Mesendoderm (in vitro differentiated cells): ENCODE results near the gene ACOT7.

Experiments
- DNase-seq: peaks from one replicate; pipeline ENCODE4 v3.0.0; 2013
- H2AK5ac ChIP-seq: 2 replicates; pipeline ENCODE4 v1.6.1; 2013; ENCODE audit warnings: low read length, inconsistent platforms
- H2BK120ac ChIP-seq: 2 replicates; pipeline ENCODE4 v1.6.1; 2013; ENCODE audit warnings: low read depth, mild to moderate bottlenecking, low read length, moderate library complexity, mixed read lengths
- H2BK15ac ChIP-seq: replicated peaks from 2 replicates; pipeline ENCODE4 v1.6.1; 2013; ENCODE audit warnings: low read depth, mild to moderate bottlenecking, moderate library complexity
- H2BK5ac ChIP-seq: 2 replicates; pipeline ENCODE4 v1.6.1; 2013; ENCODE audit warnings: low read length, inconsistent platforms
- H3K18ac ChIP-seq: 2 replicates; pipeline ENCODE4 v1.6.1; 2013; ENCODE audit warnings: mild to moderate bottlenecking, low read length, mixed read lengths
- H3K23ac ChIP-seq: one replicate; pipeline ENCODE4 v1.6.1; 2013; ENCODE audit warnings: low read length
- H3K27ac ChIP-seq: 2 replicates; pipeline ENCODE4 v1.5.1; 2013; ENCODE audit warnings: low read depth, mild to moderate bottlenecking, inconsistent platforms, low read length, moderate library complexity
- H3K27me3 ChIP-seq: 2 replicates; pipeline ENCODE4 v1.6.1; 2013; ENCODE audit warnings: low read length, control low read depth, mild to moderate bottlenecking, inconsistent platforms; ENCODE audit not compliant: insufficient read depth, poor library complexity
- H3K36me3 ChIP-seq: 2 replicates; pipeline ENCODE4 v1.6.1; 2013; ENCODE audit warnings: low read length, inconsistent platforms; ENCODE audit not compliant: control insufficient read depth, insufficient read depth
- H3K4ac ChIP-seq: one replicate; pipeline ENCODE4 v1.6.1; 2013; ENCODE audit warnings: low read depth, mild to moderate bottlenecking, low read length, moderate library complexity
- H3K4me1 ChIP-seq: 2 replicates; pipeline ENCODE4 v1.6.1; 2013; ENCODE audit warnings: low read depth, low read length, inconsistent platforms; ENCODE audit not compliant: control insufficient read depth
- H3K4me2 ChIP-seq: 2 replicates; pipeline ENCODE4 v1.6.1; 2013; ENCODE audit warnings: low read length
- H3K4me3 ChIP-seq: 2 replicates; pipeline ENCODE4 v1.5.1; 2013; ENCODE audit warnings: mild to moderate bottlenecking, low read length
- H3K56ac ChIP-seq: one replicate; pipeline ENCODE4 v1.6.1; 2013; ENCODE audit warnings: low read length
- H3K79me1 ChIP-seq: 2 replicates; pipeline ENCODE4 v1.6.1; 2013; ENCODE audit warnings: low read length, inconsistent platforms
- H3K79me2 ChIP-seq: 2 replicates; pipeline ENCODE4 v1.6.1; 2013; ENCODE audit warnings: mild to moderate bottlenecking, low read length; ENCODE audit not compliant: control insufficient read depth, insufficient read depth
- H3K9ac ChIP-seq: 2 replicates; pipeline ENCODE4 v1.6.1; 2013; ENCODE audit warnings: low read length, inconsistent platforms
- H4K5ac ChIP-seq: one replicate; pipeline ENCODE4 v1.6.1; 2013; ENCODE audit warnings: low read length
- H4K8ac ChIP-seq: one replicate; pipeline ENCODE4 v1.6.1; 2013; ENCODE audit warnings: low read depth, mild to moderate bottlenecking, control low read depth, low read length, moderate library complexity
- WGBS: extraction: QIAGEN DNeasy Blood & Tissue Kit; methylation state at CpG from one replicate; pipeline ENCODE4 v1.1.7; 2013; ENCODE audit warnings: low lambda C conversion rate, missing lambda C conversion rate; ENCODE audit not compliant: insufficient coverage; ENCODE audit errors: extremely low coverage; 5-methylcytosine and 5-hydroxymethylcytosine counted together

The ACOT7 gene

DNA sequence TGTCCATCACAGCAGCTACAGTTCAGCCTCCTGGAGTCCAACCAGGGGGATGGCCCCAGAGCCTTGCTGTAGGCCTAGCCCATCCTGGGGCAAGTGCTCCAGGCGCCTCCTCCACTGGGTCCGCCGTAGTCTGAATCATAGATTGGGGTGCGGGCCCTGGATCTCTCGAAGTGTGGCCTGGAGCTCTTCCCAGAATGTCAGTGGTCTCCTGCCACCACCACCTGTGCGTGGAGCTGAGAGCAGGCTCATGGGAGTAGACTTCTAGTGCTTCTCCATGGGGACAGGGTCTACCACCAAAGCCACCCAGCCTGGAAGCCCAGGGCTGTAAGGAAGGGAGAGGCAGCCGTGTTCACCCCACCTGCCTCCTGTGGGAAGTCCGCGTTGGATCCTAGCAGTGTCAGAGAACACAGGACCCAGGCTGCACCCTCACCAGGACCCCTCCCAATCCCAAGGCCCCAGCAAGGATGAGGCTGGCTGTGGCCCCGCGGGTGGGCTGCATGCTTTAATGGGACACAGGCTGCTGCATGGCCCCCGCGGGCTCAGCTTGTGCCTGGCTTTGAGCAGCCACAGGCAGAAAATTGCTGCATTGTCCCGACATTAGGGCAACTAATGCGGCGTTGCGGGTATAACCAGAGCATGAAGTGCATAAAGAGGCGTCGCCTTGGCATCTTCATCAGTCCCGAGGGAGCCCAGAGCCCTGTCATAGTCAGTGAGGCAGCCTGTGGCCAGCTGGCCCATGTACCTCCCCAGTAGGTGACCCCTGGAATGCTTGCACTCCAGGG lies 150.3 kb downstream of the ACOT7 start:
- peaks cover 40% of the 10 kb centered on the region for H3K27me3 ChIP-seq
- H3K4me2 ChIP-seq = no peak overlapping the region
- no peaks in the 10 kb centered on the region for H3K4me1 ChIP-seq
- H3K79me1 ChIP-seq = no peaks in the 10 kb centered on the region
- H3K27ac ChIP-seq = no peak overlapping the region
- no peak overlapping the region for H3K4me3 ChIP-seq
- no peak overlapping the region for H2BK15ac ChIP-seq
- no peak overlapping the region for H3K4ac ChIP-seq
- H3K18ac ChIP-seq = no peak overlapping the region
- WGBS = no CpG with 5 or more reads among the region's 20 CpGs
- H3K56ac ChIP-seq = no peak overlapping the region
- no peaks in the 10 kb centered on the region for H3K36me3 ChIP-seq
- no peak overlapping the region for H3K23ac ChIP-seq
- no peak for DNase-seq
- no peak overlapping the region for H4K5ac ChIP-seq
- H4K8ac ChIP-seq = no peak overlapping the region
- H2AK5ac ChIP-seq = no peak overlapping the region
- H2BK5ac ChIP-seq = no peak overlapping the region
- H2BK120ac ChIP-seq = no peak overlapping the region
- no peak overlapping the region for H3K9ac ChIP-seq
- H3K79me2 ChIP-seq = no peaks in the 10 kb centered on the region

DNA sequence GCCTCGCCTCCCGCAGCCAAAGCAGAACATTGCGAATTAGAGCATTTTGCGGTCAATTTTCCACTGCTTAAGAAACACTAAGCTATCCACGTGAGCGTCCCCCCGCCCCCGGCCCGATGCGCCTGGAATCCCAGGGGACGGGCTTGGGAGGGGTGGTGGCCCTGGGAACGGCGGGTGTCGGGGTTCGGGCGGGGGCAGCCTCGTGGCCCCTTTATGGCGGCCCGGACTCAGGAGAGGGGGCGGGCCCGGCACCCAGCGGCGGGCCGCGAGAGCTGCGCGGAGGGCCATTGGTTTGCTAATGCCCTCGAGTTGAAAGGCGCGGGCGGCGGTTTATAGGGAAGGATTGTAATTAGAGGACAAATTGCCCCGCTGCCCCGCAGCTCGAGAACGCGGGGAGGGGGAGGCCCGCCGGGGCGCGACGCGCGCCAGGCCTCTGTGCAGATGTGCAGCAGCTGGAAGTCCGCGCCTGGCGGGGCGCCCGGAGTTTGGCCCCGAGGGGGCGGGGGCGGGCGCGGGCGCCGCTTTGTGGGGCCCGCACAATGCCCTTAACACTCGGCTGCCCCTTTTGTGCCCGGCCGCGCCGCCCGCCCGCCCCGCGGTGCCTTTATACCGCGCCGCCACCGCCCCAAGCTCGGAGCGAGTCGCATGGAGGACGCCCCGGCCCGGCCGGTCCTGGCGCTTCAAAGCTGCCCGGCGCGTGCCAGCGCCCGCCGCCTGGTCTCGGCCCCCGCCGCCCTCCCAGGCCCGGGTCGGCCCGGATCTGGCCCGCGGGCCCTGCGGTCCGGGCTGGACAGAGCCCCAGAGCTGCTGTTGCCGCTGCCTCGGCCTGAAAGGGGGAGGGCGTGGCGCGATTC lies 151.5 kb downstream of the ACOT7 start:
- no peak overlapping the region for H2BK15ac ChIP-seq
- peak overlapping the region; percentile 42 for H3K56ac ChIP-seq
- no peak overlapping the region for H2BK5ac ChIP-seq
- no peak overlapping the region for H4K8ac ChIP-seq
- H3K79me1 ChIP-seq = no peaks in the 10 kb centered on the region
- no peak overlapping the region for H3K4me2 ChIP-seq
- no peak overlapping the region for H3K18ac ChIP-seq
- no peaks in the 10 kb centered on the region for H3K4me1 ChIP-seq
- H3K4ac ChIP-seq = no peak overlapping the region
- no peak overlapping the region for H2BK120ac ChIP-seq
- H3K27me3 ChIP-seq = peaks cover 40% of the 10 kb centered on the region
- no peaks in the 10 kb centered on the region for H3K79me2 ChIP-seq
- no peak overlapping the region for H3K4me3 ChIP-seq
- H4K5ac ChIP-seq = no peak overlapping the region
- H2AK5ac ChIP-seq = no peak overlapping the region
- no peak overlapping the region for H3K23ac ChIP-seq
- H3K9ac ChIP-seq = peak overlapping the region; percentile 19
- no peaks in the 10 kb centered on the region for H3K36me3 ChIP-seq
- no peak for DNase-seq
- H3K27ac ChIP-seq = no peak overlapping the region
- WGBS = no CpG with 5 or more reads among the region's 99 CpGs

DNA sequence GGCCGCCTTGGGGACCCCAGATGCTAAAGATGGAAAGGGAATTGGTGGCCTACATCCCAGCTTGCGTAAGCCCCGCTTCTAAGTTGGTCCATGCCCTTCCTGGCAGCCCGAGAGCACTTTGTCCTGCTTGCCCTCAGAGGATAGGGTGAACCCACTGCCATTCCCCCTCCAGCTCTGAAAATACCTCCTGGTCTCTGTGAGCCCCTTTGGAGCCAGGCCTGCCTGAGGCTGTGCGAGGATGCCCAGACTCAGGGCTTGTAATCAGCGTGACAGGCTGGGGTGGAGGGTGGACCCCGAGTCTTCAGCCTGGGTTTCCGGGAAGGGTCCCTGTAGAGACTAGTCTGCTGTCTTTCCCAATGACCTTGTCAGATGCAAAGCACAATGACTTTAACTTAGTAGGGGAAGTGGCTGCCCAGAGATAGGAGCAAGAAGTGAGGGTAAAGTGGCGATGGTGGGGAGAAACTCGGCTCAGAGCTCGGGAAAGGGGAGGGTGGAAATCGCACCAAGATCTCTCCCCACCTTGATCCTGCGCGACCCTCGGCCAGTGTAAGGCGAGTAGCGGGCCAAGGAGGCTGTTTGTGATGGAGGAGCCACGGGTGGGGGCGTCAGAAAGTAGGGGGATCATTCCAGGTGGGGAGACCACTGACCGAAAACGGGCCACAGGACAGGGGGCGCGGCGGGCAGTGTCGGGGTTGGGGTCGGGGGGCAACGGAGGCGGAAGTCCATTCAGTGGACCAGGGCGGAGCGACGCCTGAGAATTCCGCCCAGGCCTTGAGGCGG lies 152.3 kb downstream of the ACOT7 start:
- H3K27ac ChIP-seq = no peak overlapping the region
- H3K27me3 ChIP-seq = peaks cover 35% of the 10 kb centered on the region
- no peaks in the 10 kb centered on the region for H3K4me1 ChIP-seq
- no peak overlapping the region for H2BK15ac ChIP-seq
- H3K4ac ChIP-seq = no peak overlapping the region
- H3K4me3 ChIP-seq = no peak overlapping the region
- WGBS = no CpG with 5 or more reads among the region's 33 CpGs
- H2BK120ac ChIP-seq = no peak overlapping the region
- H2BK5ac ChIP-seq = no peak overlapping the region
- no peaks in the 10 kb centered on the region for H3K79me1 ChIP-seq
- peak overlapping the region; percentile 19 for H3K9ac ChIP-seq
- no peak for DNase-seq
- no peak overlapping the region for H4K5ac ChIP-seq
- H4K8ac ChIP-seq = no peak overlapping the region
- H3K18ac ChIP-seq = no peak overlapping the region
- no peak overlapping the region for H3K23ac ChIP-seq
- H3K36me3 ChIP-seq = no peaks in the 10 kb centered on the region
- H3K56ac ChIP-seq = peak overlapping the region; percentile 42
- no peak overlapping the region for H3K4me2 ChIP-seq
- no peak overlapping the region for H2AK5ac ChIP-seq
- H3K79me2 ChIP-seq = no peaks in the 10 kb centered on the region

DNA sequence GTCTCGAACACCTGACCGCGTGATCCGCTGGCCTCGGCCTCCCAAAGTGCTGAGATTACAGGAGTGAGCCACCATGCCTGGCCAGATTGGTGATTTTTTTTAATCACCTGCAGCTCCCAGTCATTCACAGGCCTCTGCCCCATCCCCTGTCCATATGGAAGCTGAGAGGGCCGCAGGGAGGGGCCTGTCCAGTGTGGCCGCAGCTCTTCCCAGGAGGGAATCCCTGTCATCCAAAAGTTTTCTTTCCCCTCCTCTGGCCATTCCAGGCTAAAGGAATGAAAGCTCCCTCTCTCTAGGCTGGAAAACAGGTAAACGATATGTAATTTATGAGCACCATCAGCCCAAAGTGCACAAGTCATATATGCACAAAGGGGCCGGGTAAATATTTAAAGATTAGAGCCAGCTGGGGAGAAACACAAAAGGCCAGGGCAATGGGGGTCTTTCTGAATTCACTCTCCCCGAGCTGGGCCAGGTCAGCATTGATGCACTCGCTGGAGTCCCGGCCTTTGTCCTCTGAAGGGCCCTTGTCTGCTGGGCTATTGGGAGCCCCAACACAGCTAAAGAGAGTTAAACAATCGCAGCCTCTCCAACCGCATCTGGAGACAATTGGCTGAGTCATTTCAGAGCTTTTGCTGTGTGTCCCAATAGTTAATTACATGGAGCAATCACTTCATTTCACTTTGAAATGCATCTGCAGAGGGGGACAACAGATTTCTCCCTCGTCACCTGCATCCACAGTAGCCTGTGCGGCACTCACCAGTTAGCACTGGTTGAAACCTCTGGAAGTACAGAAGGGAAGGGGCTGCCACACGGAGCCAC lies 153.4 kb downstream of the ACOT7 start:
- no peak overlapping the region for H3K23ac ChIP-seq
- no peak overlapping the region for H2BK120ac ChIP-seq
- no peak overlapping the region for H3K4ac ChIP-seq
- H3K4me1 ChIP-seq = no peaks in the 10 kb centered on the region
- H3K27ac ChIP-seq = no peak overlapping the region
- H4K5ac ChIP-seq = no peak overlapping the region
- H3K36me3 ChIP-seq = no peaks in the 10 kb centered on the region
- no peak overlapping the region for H3K9ac ChIP-seq
- WGBS = no CpG with 5 or more reads among the region's 17 CpGs
- peak; percentile 60 for DNase-seq
- H3K56ac ChIP-seq = no peak overlapping the region
- H3K27me3 ChIP-seq = peaks cover 35% of the 10 kb centered on the region
- H2BK15ac ChIP-seq = no peak overlapping the region
- no peak overlapping the region for H2AK5ac ChIP-seq
- no peak overlapping the region for H3K4me2 ChIP-seq
- H3K4me3 ChIP-seq = no peak overlapping the region
- H2BK5ac ChIP-seq = no peak overlapping the region
- no peak overlapping the region for H4K8ac ChIP-seq
- H3K79me2 ChIP-seq = peaks cover 3% of the 10 kb centered on the region
- H3K18ac ChIP-seq = no peak overlapping the region
- H3K79me1 ChIP-seq = peaks cover 2% of the 10 kb centered on the region

DNA sequence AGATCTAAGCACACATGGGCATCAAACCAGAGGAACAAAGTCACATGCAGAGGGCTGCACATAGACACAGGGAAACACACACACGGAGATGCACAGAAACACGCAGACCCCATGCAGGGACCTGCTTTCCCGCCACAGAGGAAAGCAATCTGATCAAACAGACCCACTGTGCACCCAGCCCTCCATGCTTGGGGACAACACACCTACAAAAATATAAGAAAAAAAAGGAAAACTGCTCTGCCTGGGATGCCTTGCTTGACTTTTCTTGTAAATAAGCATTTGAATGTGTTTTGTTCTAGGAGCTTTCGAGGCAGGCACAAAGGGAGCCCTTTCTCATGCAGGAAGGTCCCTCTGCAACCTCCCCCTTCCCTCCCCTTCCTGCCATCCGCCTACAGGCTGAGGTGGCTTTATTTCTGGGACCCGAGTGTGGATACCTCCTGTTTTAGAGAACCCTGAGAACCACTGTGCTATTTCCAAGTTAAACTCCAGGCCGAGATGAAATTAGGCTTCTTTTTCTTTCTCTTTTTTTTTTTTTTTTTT lies 154.3 kb downstream of the ACOT7 start:
- H3K79me1 ChIP-seq = peaks cover 9% of the 10 kb centered on the region

More for the DNA sequence above, 154.3 kb downstream of the ACOT7 start:
- H3K27me3 ChIP-seq = peaks cover 30% of the 10 kb centered on the region
- H2BK15ac ChIP-seq = no peak overlapping the region
- H2AK5ac ChIP-seq = no peak overlapping the region
- peaks cover 3% of the 10 kb centered on the region for H3K4me1 ChIP-seq
- no peak overlapping the region for H3K18ac ChIP-seq
- peaks cover 11% of the 10 kb centered on the region for H3K79me2 ChIP-seq
- H3K4me2 ChIP-seq = no peak overlapping the region
- no peak overlapping the region for H2BK120ac ChIP-seq
- H3K4ac ChIP-seq = no peak overlapping the region
- H2BK5ac ChIP-seq = no peak overlapping the region
- H3K36me3 ChIP-seq = no peaks in the 10 kb centered on the region
- H4K8ac ChIP-seq = no peak overlapping the region
- no peak overlapping the region for H3K4me3 ChIP-seq
- peak overlapping the region; percentile 16 for H3K9ac ChIP-seq
- WGBS = no CpG with 5 or more reads among the region's 7 CpGs
- no peak overlapping the region for H3K23ac ChIP-seq
- H4K5ac ChIP-seq = no peak overlapping the region
- H3K56ac ChIP-seq = peak overlapping the region; percentile 59
- DNase-seq = no peak
- no peak overlapping the region for H3K27ac ChIP-seq
